Adrenal gland (tissue), 12 donors: Measurements from ENCODE around the gene LYRM1. TPM values are rescaled to one million over a fixed set of nuclear protein-coding genes. Genes with fewer than 3 reads are reported as not detected.

Source experiments
- DNase-seq, 7 donors: peaks; one replicate each; pipeline ENCODE4 v3.0.0-alpha.2; 2019 to 2020
- H3K27ac ChIP-seq, 5 donors: fragments of 200-600 bp; sonication (generic) in 4 of 5; 1 replicate in 3 of 5; 2 replicates in 2 of 5; pipeline versions ENCODE4 v1.5.1 to v1.8.0; 2016 to 2020; ENCODE audit warnings: mild to moderate bottlenecking in 1 of 5
- H3K27me3 ChIP-seq: fragments of 200-600 bp; 2 replicates; pipeline ENCODE4 v1.8.0; 2021
- H3K36me3 ChIP-seq, 2 donors: fragments of 200-600 bp; replicated peaks in 1 of 2; 1 replicate in 1 of 2; 2 replicates in 1 of 2; pipeline versions ENCODE4 v1.5.1 to v1.8.0; 2018 to 2022
- H3K4me1 ChIP-seq, 2 donors: fragments of 200-600 bp; replicated peaks in 1 of 2; 1 replicate in 1 of 2; 2 replicates in 1 of 2; pipeline versions ENCODE4 v1.5.1 to v1.8.0; 2018 to 2021
- H3K4me3 ChIP-seq, 4 donors: fragments of 200-600 bp; sonication (generic) in 3 of 4; one replicate each; pipeline ENCODE4 v1.5.1; 2016 to 2018
- H3K9me3 ChIP-seq, 3 donors: fragments of 200-600 bp; sonication (generic) in 1 of 3; replicated peaks in 1 of 3; 1 replicate in 2 of 3; 2 replicates in 1 of 3; pipeline versions ENCODE4 v1.5.1 to v1.8.0; 2016 to 2021
- CTCF ChIP-seq, 6 experiments: fragments of 450-650 bp in 4 of 6; fragments of 200-600 bp in 2 of 6; sonication (generic) in 1 of 6; IDR thresholded peaks; 1 replicate in 5 of 6; 2 replicates in 1 of 6; pipeline versions ENCODE4 v1.5.1 to v1.8.0; 2016 to 2021; ENCODE audit warnings: antibody characterized with exemption in 6 of 6, mild to moderate bottlenecking in 2 of 6, moderate library complexity in 1 of 6
- POLR2A ChIP-seq, 2 donors: fragments of 450-650 bp; IDR thresholded peaks; one replicate each; pipeline ENCODE4 v1.6.1; 2017; ENCODE audit warnings: antibody characterized with exemption in 2 of 2, mild to moderate bottlenecking in 2 of 2, moderate library complexity in 1 of 2
- WGBS, 4 donors: extraction: QIAGEN DNeasy Blood & Tissue Kit in 2 of 4; methylation state at CpG; one replicate each; pipeline versions ENCODE4 v1.1.5 to v1.1.7; 2013 to 2017; 5-methylcytosine and 5-hydroxymethylcytosine counted together
- intact Hi-C, 2 donors: fragments of 100-400 bp; cut with DNase I; formaldehyde crosslinking; loops; one replicate each; pipeline versions ENCODE4 v1.14.1 to v1.15.0; 2022 to 2023
- polyA plus RNA-seq, 3 donors: library from polyadenylated mRNA; stranded (reverse); fragments of 200-250 nt in 2 of 3; fragments of 350-450 nt in 1 of 3; fragmentation: Illumina TruSeq in 1 of 3; extraction: RNeasy Lipid Tissue Mini Kit (QIAGEN cat#74804) in 1 of 3; gene quantifications; one replicate each; pipeline ENCODE4 v1.2.3, GENCODE V29; 2013 to 2014
- total RNA-seq, 9 donors: library from RNA; depleted of rRNA in 4 of 9; stranded (reverse); fragments of >200 nt in 4 of 9; fragments of 120-200 nt in 1 of 9; fragmentation: NEBNext Ultra II Directional in 1 of 9; extraction: Animal tissue kit (Norgen Biotek cat#: 25700) in 1 of 9; gene quantifications; one replicate each; pipeline versions ENCODE4 v1.1.0 to v1.2.4, GENCODE V29; 2013 to 2023
- donor health status: healthy with polysubstance abuse.
- donor health status: Bipolar disorder and iron deficiency.
- donor health status: DM: yes; HTN: yes; CAD: no.
- donor health status: DM: no; HTN: no; CAD: no.
- donor health status: DM: no; HTN: no; CAD: no.
- donor health status: DM: yes; HTN: yes; CAD: no.

Gene LYRM1
- total and polyA plus RNA-seq, 12 donors = 18.0 to 74.0 (median 38.0) TPM

GRCh38 chr16:20901068-20901435, 481 bp downstream of the LYRM1 start:
- H3K27ac ChIP-seq = peak overlapping the region; percentile 68 to 99 (median 95)
- H3K4me3 ChIP-seq = peak overlapping the region; percentile 37 to 72 (median 59)
- DNase-seq = no peak
- 0% methylated on average over 8 to 20 of the region's 20 CpGs for WGBS, 4 donors
- H3K36me3 ChIP-seq = peaks cover 0 to 4% of the 10 kb centered on the region in 2 donors
- H3K9me3 ChIP-seq = no peaks in the 10 kb centered on the region
- H3K27me3 ChIP-seq = no peaks in the 10 kb centered on the region
- TF ChIP-seq POLR2A (IDR thresholded peaks at IDR 0.05) = no peak
- no peak for TF ChIP-seq CTCF (IDR thresholded peaks at IDR 0.05)
- intact Hi-C loops = no loop called here
- H3K4me1 ChIP-seq = peaks cover 35 to 71% of the 10 kb centered on the region in 2 donors

- Histone ChIP-seq H3K27me3 (no peaks in the 10 kb centered on the region), H3K4me1 (peaks cover 40 to 75% of the 10 kb centered on the region in 2 donors), H3K9me3 (no peaks in the 10 kb centered on the region), H3K36me3 (peaks cover 0 to 4% of the 10 kb centered on the region in 2 donors), H3K27ac (peak overlapping the region; percentile 68 to 99 (median 95)), H3K4me3 (peak overlapping the region; percentile 37 to 72 (median 59))
- TF ChIP-seq POLR2A (IDR thresholded peaks at IDR 0.05) (peak in 1 of 2 donors; percentile 18), CTCF (IDR thresholded peaks at IDR 0.05) (no peak)
- 37 to 46% (median 44%) methylated on average over 27 of the region's 27 CpGs for whole genome bisulfite sequencing, 4 donors
- peak; percentile 64 to 82 (median 73) for DNase-seq
- intact Hi-C loops = no loop called here
Observed at GRCh38 chr16:20901436-20902112, 1.0 kb downstream of the LYRM1 start.

GRCh38 chr16:20902426-20902825, 1.9 kb downstream of the LYRM1 start:
- intact Hi-C loops = no loop called here
- Histone ChIP-seq H3K36me3 (peaks cover 0 to 4% of the 10 kb centered on the region in 2 donors), H3K4me1 (peaks cover 48 to 75% of the 10 kb centered on the region in 2 donors), H3K27ac (peak overlapping the region in 3 of 5 donors; percentile 86 to 99 (median 88)), H3K4me3 (no peak overlapping the region), H3K9me3 (no peaks in the 10 kb centered on the region), H3K27me3 (no peaks in the 10 kb centered on the region)
- no peak for TF ChIP-seq POLR2A (IDR thresholded peaks at IDR 0.05)
- TF ChIP-seq CTCF (IDR thresholded peaks at IDR 0.05) = no peak
- 92 to 95% (median 94%) methylated on average over 6 of the region's 6 CpGs for WGBS, 4 donors
- DNase-seq = no peak

- no peak overlapping the region for H3K4me3 ChIP-seq
- no peaks in the 10 kb centered on the region for H3K27me3 ChIP-seq
- H3K9me3 ChIP-seq = no peaks in the 10 kb centered on the region
- peaks cover 40 to 75% of the 10 kb centered on the region in 2 donors for H3K4me1 ChIP-seq
- H3K36me3 ChIP-seq = peaks cover 0 to 4% of the 10 kb centered on the region in 2 donors
- peak overlapping the region in 2 of 5 donors; percentile 86 to 99 for H3K27ac ChIP-seq
- intact Hi-C loops = no loop called here
- 79 to 90% (median 86%) methylated on average over 4 to 5 of the region's 5 CpGs for WGBS, 4 donors
- DNase-seq = no peak
- no peak for TF ChIP-seq POLR2A (IDR thresholded peaks at IDR 0.05)
- no peak for TF ChIP-seq CTCF (IDR thresholded peaks at IDR 0.05)
Observed at GRCh38 chr16:20903116-20903898, 2.7 kb downstream of the LYRM1 start.
